GM19455 (cell line): ENCODE data around the gene C1QTNF3.

Source experiments
- ATAC-seq: cut with Tn5 transposase; IDR thresholded peaks from one replicate; pipeline ENCODE4 v1.9.1; 2021; ENCODE audit not compliant: unreplicated experiment

C1QTNF3 gene

GRCh38 chr5:33999978-34000377 is 43.0 kb downstream of the C1QTNF3 start:
- ATAC-seq, result no peak

- ATAC-seq, result peak; percentile 58
Measured at GRCh38 chr5:33997331-33997983, 45.6 kb downstream of the C1QTNF3 start.

GRCh38 chr5:33995865-33996264 is 47.1 kb downstream of the C1QTNF3 start:
- no peak for ATAC-seq

GRCh38 chr5:33994845-33995244 is 48.2 kb downstream of the C1QTNF3 start:
- no peak for ATAC-seq

- no peak for ATAC-seq
Measured at GRCh38 chr5:33992864-33993263, 50.1 kb downstream of the C1QTNF3 start.

GRCh38 chr5:33985447-33985846 is 57.6 kb downstream of the C1QTNF3 start:
- no peak for ATAC-seq

GRCh38 chr5:33984671-33985124 is 58.3 kb downstream of the C1QTNF3 start, which contains the start of gene SLC45A2:
TSS of gene SLC45A2 (minus strand) at chr5:33984693. CDS start at chr5:33984583, 110 bp downstream.
- ATAC-seq, result no peak

GRCh38 chr5:33984178-33984577 is 58.8 kb downstream of the C1QTNF3 start:
- ATAC-seq, result no peak

GRCh38 chr5:33981408-33982162 is 61.4 kb downstream of the C1QTNF3 start:
- no peak for ATAC-seq

GRCh38 chr5:33980030-33980429 is 63.0 kb downstream of the C1QTNF3 start:
- no peak for ATAC-seq

GRCh38 chr5:33978306-33978705 is 64.7 kb downstream of the C1QTNF3 start:
- ATAC-seq, result no peak

- no peak for ATAC-seq
Measured at GRCh38 chr5:33976307-33976706, 66.7 kb downstream of the C1QTNF3 start.

- no peak for ATAC-seq
Measured at GRCh38 chr5:33975852-33976251, 67.2 kb downstream of the C1QTNF3 start.

GRCh38 chr5:33973271-33973670 is 69.7 kb downstream of the C1QTNF3 start:
- ATAC-seq, result no peak

- peak; percentile 65 for ATAC-seq
Measured at GRCh38 chr5:33969572-33970452, 73.2 kb downstream of the C1QTNF3 start.

- ATAC-seq, result no peak
Measured at GRCh38 chr5:33968211-33969005, 74.6 kb downstream of the C1QTNF3 start.
